ENCODE results near the gene DSTN.

The DSTN gene

DNA sequence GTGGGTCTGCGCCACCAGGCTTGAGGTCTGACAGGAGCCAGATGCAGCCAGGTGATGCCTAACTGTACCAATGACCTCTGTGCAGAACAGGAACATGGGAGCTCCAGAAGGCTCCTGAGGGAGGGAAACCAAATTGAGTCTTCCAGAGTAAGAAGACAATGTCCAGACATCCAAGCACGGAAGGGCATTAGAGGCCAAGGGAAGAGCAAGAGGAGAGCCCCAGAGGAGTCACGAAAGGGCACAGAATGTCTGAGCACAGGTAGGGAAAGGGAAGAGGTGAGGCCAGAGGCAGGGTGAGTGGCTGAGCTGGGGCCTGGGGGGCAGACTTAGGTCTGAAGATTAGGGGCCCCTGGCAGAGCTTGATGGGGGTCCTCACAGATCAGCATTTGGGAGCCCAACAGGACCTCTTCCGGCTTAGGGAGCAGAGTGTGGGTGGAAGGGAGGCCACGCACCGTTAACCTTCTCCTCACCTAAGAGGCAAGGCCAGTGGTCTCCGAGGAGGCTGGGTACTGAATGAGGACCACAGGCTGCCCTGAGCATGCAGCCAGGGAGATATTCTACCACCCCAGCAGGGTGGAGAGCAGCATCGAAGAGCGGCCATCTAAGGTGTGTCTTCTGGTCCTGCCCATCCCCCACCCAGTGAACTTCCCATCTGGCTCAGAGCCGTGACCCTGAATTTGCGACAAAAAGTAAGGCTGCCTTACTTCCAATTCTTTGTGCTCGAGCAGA is 70.4 kb downstream of the DSTN start:
- Histone ChIP-seq H3K27ac (replicated peaks) (no peak overlapping the region), H3K27me3 (ENCODE audit: insufficient read depth, poor library complexity, severe bottlenecking) (no peaks in the 10 kb centered on the region), H3K4me3 (replicated peaks; ENCODE audit: insufficient read depth, low read length) (no peak overlapping the region)
- DNase-seq (ENCODE audit: low read depth in 1 of 2, low spot score in 1 of 2) = no peak
- TF ChIP-seq GABPA (IDR thresholded peaks at IDR 0.05; ENCODE audit: low read depth) (no peak), SPI1 (IDR thresholded peaks at IDR 0.05; ENCODE audit: borderline replicate concordance, low read depth) (no peak), POLR2AphosphoS5 (IDR thresholded peaks at IDR 0.05; ENCODE audit: low read depth) (no peak)
- TF ChIP-seq, protein P1, sequence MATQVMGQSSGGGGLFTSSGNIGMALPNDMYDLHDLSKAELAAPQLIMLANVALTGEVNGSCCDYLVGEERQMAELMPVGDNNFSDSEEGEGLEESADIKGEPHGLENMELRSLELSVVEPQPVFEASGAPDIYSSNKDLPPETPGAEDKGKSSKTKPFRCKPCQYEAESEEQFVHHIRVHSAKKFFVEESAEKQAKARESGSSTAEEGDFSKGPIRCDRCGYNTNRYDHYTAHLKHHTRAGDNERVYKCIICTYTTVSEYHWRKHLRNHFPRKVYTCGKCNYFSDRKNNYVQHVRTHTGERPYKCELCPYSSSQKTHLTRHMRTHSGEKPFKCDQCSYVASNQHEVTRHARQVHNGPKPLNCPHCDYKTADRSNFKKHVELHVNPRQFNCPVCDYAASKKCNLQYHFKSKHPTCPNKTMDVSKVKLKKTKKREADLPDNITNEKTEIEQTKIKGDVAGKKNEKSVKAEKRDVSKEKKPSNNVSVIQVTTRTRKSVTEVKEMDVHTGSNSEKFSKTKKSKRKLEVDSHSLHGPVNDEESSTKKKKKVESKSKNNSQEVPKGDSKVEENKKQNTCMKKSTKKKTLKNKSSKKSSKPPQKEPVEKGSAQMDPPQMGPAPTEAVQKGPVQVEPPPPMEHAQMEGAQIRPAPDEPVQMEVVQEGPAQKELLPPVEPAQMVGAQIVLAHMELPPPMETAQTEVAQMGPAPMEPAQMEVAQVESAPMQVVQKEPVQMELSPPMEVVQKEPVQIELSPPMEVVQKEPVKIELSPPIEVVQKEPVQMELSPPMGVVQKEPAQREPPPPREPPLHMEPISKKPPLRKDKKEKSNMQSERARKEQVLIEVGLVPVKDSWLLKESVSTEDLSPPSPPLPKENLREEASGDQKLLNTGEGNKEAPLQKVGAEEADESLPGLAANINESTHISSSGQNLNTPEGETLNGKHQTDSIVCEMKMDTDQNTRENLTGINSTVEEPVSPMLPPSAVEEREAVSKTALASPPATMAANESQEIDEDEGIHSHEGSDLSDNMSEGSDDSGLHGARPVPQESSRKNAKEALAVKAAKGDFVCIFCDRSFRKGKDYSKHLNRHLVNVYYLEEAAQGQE (IDR thresholded peaks at IDR 0.05; ENCODE audit: insufficient replicate concordance, low read depth) = no peak
- TF ChIP-seq, protein P2, sequence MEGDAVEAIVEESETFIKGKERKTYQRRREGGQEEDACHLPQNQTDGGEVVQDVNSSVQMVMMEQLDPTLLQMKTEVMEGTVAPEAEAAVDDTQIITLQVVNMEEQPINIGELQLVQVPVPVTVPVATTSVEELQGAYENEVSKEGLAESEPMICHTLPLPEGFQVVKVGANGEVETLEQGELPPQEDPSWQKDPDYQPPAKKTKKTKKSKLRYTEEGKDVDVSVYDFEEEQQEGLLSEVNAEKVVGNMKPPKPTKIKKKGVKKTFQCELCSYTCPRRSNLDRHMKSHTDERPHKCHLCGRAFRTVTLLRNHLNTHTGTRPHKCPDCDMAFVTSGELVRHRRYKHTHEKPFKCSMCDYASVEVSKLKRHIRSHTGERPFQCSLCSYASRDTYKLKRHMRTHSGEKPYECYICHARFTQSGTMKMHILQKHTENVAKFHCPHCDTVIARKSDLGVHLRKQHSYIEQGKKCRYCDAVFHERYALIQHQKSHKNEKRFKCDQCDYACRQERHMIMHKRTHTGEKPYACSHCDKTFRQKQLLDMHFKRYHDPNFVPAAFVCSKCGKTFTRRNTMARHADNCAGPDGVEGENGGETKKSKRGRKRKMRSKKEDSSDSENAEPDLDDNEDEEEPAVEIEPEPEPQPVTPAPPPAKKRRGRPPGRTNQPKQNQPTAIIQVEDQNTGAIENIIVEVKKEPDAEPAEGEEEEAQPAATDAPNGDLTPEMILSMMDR (IDR thresholded peaks at IDR 0.05; ENCODE audit: insufficient read depth, low read length) = no peak

DNA sequence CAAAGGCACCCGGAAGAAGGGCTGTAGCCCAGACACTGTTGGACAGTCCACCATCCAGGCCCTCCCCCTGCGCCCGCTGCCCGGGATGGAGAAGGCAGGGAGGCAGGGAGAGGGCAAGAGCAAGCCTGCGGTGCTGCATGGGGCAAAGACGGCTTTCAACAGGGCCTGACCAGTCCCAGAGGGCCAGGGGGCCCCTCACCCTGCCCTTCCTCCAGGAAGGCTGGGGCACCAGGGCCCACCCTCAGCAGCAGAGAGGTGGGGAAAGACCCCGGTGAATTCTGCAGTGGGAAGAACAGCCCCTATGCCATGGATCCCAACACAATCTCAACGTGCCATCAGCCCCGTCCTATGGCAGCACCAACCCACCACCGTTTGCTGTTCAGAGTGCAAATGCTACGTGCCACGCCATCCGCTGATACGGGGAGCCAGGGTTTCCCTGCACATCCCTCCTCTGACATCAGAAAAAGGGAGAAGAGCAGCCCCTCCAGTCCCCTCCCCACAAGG is 71.1 kb downstream of the DSTN start:
- no peak for DNase-seq (ENCODE audit: low read depth in 1 of 2, low spot score in 1 of 2)
- no peak overlapping the region for H3K27ac ChIP-seq (replicated peaks)
- no peak for TF ChIP-seq SPI1 (IDR thresholded peaks at IDR 0.05; ENCODE audit: borderline replicate concordance, low read depth)
- no peak for TF ChIP-seq POLR2AphosphoS5 (IDR thresholded peaks at IDR 0.05; ENCODE audit: low read depth)
- TF ChIP-seq GABPA (IDR thresholded peaks at IDR 0.05; ENCODE audit: low read depth) = no peak
- TF ChIP-seq, protein P1 (IDR thresholded peaks at IDR 0.05; ENCODE audit: insufficient replicate concordance, low read depth) = no peak
- TF ChIP-seq, protein P2 (IDR thresholded peaks at IDR 0.05; ENCODE audit: insufficient read depth, low read length) = no peak
- H3K27me3 ChIP-seq (ENCODE audit: insufficient read depth, poor library complexity, severe bottlenecking) = no peaks in the 10 kb centered on the region
- H3K4me3 ChIP-seq (replicated peaks; ENCODE audit: insufficient read depth, low read length) = no peak overlapping the region

DNA sequence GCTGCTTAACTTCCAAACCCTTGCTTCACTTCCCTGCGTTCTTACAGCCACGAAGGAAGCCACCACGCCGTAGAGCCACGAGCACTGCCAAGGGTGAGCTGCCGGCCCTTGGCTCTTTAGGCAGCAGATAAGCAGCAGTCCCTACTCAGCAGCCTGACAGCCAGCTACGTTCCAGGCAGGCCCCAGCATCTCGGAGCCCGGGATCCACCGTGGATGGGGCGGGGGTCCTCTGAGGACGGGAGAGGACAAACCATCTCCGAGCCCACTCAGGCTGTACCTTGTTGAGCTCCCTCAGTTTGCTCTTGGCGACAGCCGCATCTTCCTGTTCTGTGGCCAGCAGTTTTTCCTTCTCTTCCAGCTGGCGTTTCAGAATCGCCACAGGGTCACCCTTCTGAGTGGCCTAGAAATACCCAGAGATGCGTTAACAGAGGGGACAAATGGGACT is 71.7 kb downstream of the DSTN start:
- TF ChIP-seq SPI1 (IDR thresholded peaks at IDR 0.05; ENCODE audit: borderline replicate concordance, low read depth) = no peak
- no peak for TF ChIP-seq POLR2AphosphoS5 (IDR thresholded peaks at IDR 0.05; ENCODE audit: low read depth)
- TF ChIP-seq, protein P2 (IDR thresholded peaks at IDR 0.05; ENCODE audit: insufficient read depth, low read length) = no peak
- TF ChIP-seq, protein P1 (IDR thresholded peaks at IDR 0.05; ENCODE audit: insufficient replicate concordance, low read depth) = no peak
- TF ChIP-seq GABPA (IDR thresholded peaks at IDR 0.05; ENCODE audit: low read depth) = no peak
- no peak for DNase-seq (ENCODE audit: low read depth in 1 of 2, low spot score in 1 of 2)
- Histone ChIP-seq H3K4me3 (replicated peaks; ENCODE audit: insufficient read depth, low read length) (no peak overlapping the region), H3K27me3 (ENCODE audit: insufficient read depth, poor library complexity, severe bottlenecking) (no peaks in the 10 kb centered on the region), H3K27ac (replicated peaks) (no peak overlapping the region)

Measured in HL-60 (cell line).